K562 (cell line): ENCODE measurements around the gene RRP9. TPM values are rescaled to one million over a fixed set of nuclear protein-coding genes. Genes with fewer than 3 reads are reported as not detected.

Experiments used
- ELF2 ChIP-seq: fragments of 250-450 bp; sonication (Bioruptor Pico); IDR thresholded peaks from 2 replicates; pipeline ENCODE4 v1.5.0; 2021; ENCODE audit warnings: mild to moderate bottlenecking
- LCOR ChIP-seq: sonication (generic); formaldehyde crosslinking; IDR thresholded peaks from 2 replicates; pipeline ENCODE4 v1.8.0; 2022; ENCODE audit warnings: mild to moderate bottlenecking, missing genetic modification reagents
- NELFE ChIP-seq: IDR thresholded peaks from 2 replicates; pipeline ENCODE4 v1.6.1; 2011; ENCODE audit warnings: mild to moderate bottlenecking; ENCODE audit not compliant: insufficient read depth, insufficient read length
- NFYB ChIP-seq: IDR thresholded peaks from 2 replicates; pipeline ENCODE4 v1.6.1; 2011; ENCODE audit warnings: mild to moderate bottlenecking, moderate library complexity; ENCODE audit not compliant: insufficient read length; ENCODE audit errors: extremely low read depth
- NR2C1 ChIP-seq, 2 experiments: fragments of 450-650 bp; IDR thresholded peaks; 2 replicates each; pipeline ENCODE4 v1.6.1; 2017; ENCODE audit warnings: mild to moderate bottlenecking in 2 of 2, antibody characterized with exemption in 1 of 2, inconsistent platforms in 1 of 2, missing compliant biosample characterization in 1 of 2, missing genetic modification characterization in 1 of 2
- NR2F6 ChIP-seq: fragments of 450-650 bp; formaldehyde crosslinking; IDR thresholded peaks from 2 replicates; pipeline ENCODE4 v1.4.0; 2020; ENCODE audit warnings: mild to moderate bottlenecking
- PYGO2 ChIP-seq: fragments of 450-650 bp; IDR thresholded peaks from 2 replicates; pipeline ENCODE4 v1.6.1; 2016; ENCODE audit warnings: mild to moderate bottlenecking, missing genetic modification characterization, moderate library complexity, missing compliant biosample characterization
- RNF2 ChIP-seq: sonication (generic); IDR thresholded peaks from 2 replicates; pipeline ENCODE4 v1.6.1; 2016
- SMAD2 ChIP-seq: fragments of 150-350 bp; IDR thresholded peaks from 2 replicates; pipeline ENCODE4 v1.6.1; 2014; ENCODE audit warnings: low read depth, mild to moderate bottlenecking, low read length
- SMARCA4 ChIP-seq: fragments of 450-650 bp; IDR thresholded peaks from 2 replicates; pipeline ENCODE4 v1.6.1; 2016
- ZBED1 ChIP-seq: IDR thresholded peaks from 2 replicates; pipeline ENCODE4 v1.6.1; 2014
- ZNF140 ChIP-seq: fragments of 250-450 bp; sonication (Bioruptor Pico); IDR thresholded peaks from 2 replicates; pipeline ENCODE4 v1.8.0; 2021; ENCODE audit warnings: moderate library complexity, mild to moderate bottlenecking, inconsistent platforms
- ZNF23 ChIP-seq: fragments of 250-450 bp; sonication (Bioruptor Pico); IDR thresholded peaks from 2 replicates; pipeline ENCODE4 v1.4.0; 2020; ENCODE audit warnings: mild to moderate bottlenecking
- ZNF699 ChIP-seq: fragments of 250-450 bp; sonication (Bioruptor Pico); IDR thresholded peaks from 2 replicates; pipeline ENCODE4 v1.8.0; 2021; ENCODE audit warnings: mild to moderate bottlenecking, moderate library complexity; ENCODE audit not compliant: insufficient replicate concordance
- polyA plus RNA-seq, 8 experiments: library from polyadenylated mRNA; depleted of rRNA in 4 of 8; stranded (reverse) in 5 of 8; unstranded in 3 of 8; fragments of >200 nt; fragmentation: Nextera tagmentation in 2 of 8; fragmentation: Illumina TruSeq in 1 of 8; extraction: Ambion mirVana in 2 of 8; extraction: Trizol in 1 of 8; gene quantifications; 2 replicates each; pipeline versions ENCODE4 v1.2.1 to v1.2.3, GENCODE V29; 2011 to 2014; ENCODE audit warnings: inconsistent platforms in 1 of 8, missing spikeins in 1 of 8
- total RNA-seq, 7 experiments: library from RNA; depleted of rRNA in 6 of 7; stranded (reverse); fragments of >200 nt in 6 of 7; fragmentation: Illumina TruSeq in 2 of 7; extraction: Trizol in 2 of 7; gene quantifications; 2 replicates each; pipeline versions ENCODE4 v1.2.1 to v1.2.3, GENCODE V29; 2011 to 2021; ENCODE audit warnings: low replicate concordance in 1 of 7
- TF ChIP-seq, protein P1 (sequence below): sonication (generic); formaldehyde crosslinking; IDR thresholded peaks from 2 replicates; pipeline ENCODE4 v1.8.0; 2022; ENCODE audit warnings: mild to moderate bottlenecking, missing genetic modification reagents
- TF ChIP-seq, protein P2 (sequence below): fragments of 450-650 bp; formaldehyde crosslinking; IDR thresholded peaks from 2 replicates; pipeline ENCODE4 v1.4.0; 2020; ENCODE audit warnings: mild to moderate bottlenecking, moderate library complexity
- TF ChIP-seq, protein P3 (sequence below): sonication (generic); formaldehyde crosslinking; IDR thresholded peaks from 2 replicates; pipeline ENCODE4 v1.8.0; 2022; ENCODE audit warnings: mild to moderate bottlenecking, missing genetic modification reagents, borderline replicate concordance
- TF ChIP-seq, protein P4 (sequence below), 2 experiments: IDR thresholded peaks; 2 replicates each; pipeline ENCODE4 v1.6.1; 2012; ENCODE audit warnings: improper control_type of control experiment in 2 of 2, low read depth in 2 of 2, low read length in 2 of 2, borderline replicate concordance in 1 of 2

Gene RRP9
- total and polyA plus RNA-seq, 9 of the 15 experiments (the other 6 are each of a cell fraction or from before 2014, with no cell fraction given) = 5.2 to 67.0 (median 45.9) TPM

DNA sequence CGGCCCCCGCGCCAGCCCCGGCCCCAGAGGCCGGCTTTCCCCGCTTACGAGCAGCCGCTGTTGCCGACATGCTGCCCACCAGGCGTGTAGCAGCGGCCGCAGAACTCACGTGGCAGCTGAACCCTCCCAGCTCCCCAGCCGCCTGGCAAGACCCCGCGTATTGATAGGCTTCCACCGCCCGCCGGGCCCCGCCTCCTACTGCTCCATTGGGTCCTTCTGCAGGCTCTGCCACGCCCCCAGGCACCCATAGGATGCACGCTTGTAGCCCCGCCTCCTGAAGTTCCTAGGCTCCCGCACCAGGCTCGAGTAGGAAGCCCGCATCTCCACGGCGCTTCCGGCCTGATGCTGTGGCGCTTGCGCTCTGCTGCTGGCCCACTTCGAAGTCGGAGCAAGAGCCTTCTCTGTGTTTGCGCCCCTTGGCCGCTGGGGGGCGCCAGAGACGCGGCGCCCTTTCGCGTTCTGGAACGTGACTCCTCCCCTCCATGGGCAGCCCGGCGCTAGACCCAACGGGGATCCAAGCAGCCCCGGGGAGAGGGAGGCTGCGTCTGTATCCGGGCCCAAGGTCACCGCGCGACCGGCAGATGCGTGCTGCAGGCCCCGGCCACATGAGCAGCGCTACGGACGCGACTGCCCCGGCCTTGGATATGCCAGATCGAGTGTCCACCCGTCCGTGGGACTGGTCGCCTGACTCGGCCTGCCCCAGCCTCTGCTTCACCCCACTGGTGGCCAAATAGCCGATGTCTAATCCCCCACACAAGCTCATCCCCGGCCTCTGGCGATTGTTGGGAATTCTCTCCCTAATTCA is at the start of gene RRP9, which contains the start of gene PARP3 (continued):
- no peak for TF ChIP-seq PYGO2 (tag)
- TF ChIP-seq ZNF699 (CRISPR knock-in tag) = no peak
- no peak for TF ChIP-seq NELFE
- TF ChIP-seq RNF2 = 0 out of 2 replicates have a peak, but pooled peaks have one; percentile 41
- TF ChIP-seq NR2F6 = no peak
- TF ChIP-seq, protein P1, sequence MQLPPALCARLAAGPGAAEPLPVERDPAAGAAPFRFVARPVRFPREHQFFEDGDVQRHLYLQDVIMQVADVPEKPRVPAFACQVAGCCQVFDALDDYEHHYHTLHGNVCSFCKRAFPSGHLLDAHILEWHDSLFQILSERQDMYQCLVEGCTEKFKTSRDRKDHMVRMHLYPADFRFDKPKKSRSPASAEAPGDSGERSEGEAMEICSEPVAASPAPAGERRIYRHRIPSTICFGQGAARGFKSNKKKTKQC (CRISPR knock-in tag) = 0 out of 2 replicates have a peak, but pooled peaks have one; percentile 36
- peak; percentile 84 for TF ChIP-seq NR2C1 (IDR thresholded peaks at IDR 0.05)
- peak; percentile 87 for TF ChIP-seq NR2C1 (tag; IDR thresholded peaks at IDR 0.05)
- TF ChIP-seq SMARCA4 = no peak
- TF ChIP-seq NFYB = peak; percentile 71
- TF ChIP-seq ZNF140 = no peak
- 0 out of 2 replicates have a peak, but pooled peaks have one; percentile 52 for TF ChIP-seq ELF2
- TF ChIP-seq, protein P2, sequence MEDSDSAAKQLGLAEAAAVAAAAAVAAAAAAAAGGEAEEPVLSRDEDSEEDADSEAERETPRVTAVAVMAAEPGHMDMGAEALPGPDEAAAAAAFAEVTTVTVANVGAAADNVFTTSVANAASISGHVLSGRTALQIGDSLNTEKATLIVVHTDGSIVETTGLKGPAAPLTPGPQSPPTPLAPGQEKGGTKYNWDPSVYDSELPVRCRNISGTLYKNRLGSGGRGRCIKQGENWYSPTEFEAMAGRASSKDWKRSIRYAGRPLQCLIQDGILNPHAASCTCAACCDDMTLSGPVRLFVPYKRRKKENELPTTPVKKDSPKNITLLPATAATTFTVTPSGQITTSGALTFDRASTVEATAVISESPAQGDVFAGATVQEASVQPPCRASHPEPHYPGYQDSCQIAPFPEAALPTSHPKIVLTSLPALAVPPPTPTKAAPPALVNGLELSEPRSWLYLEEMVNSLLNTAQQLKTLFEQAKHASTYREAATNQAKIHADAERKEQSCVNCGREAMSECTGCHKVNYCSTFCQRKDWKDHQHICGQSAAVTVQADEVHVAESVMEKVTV = peak; percentile 67
- TF ChIP-seq, protein P3, sequence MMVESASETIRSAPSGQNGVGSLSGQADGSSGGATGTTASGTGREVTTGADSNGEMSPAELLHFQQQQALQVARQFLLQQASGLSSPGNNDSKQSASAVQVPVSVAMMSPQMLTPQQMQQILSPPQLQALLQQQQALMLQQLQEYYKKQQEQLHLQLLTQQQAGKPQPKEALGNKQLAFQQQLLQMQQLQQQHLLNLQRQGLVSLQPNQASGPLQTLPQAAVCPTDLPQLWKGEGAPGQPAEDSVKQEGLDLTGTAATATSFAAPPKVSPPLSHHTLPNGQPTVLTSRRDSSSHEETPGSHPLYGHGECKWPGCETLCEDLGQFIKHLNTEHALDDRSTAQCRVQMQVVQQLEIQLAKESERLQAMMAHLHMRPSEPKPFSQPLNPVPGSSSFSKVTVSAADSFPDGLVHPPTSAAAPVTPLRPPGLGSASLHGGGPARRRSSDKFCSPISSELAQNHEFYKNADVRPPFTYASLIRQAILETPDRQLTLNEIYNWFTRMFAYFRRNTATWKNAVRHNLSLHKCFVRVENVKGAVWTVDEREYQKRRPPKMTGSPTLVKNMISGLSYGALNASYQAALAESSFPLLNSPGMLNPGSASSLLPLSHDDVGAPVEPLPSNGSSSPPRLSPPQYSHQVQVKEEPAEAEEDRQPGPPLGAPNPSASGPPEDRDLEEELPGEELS (CRISPR knock-in tag) = no peak; the same call in 1 of the 2 replicates
- no peak for TF ChIP-seq ZBED1
- TF ChIP-seq, protein P4, sequence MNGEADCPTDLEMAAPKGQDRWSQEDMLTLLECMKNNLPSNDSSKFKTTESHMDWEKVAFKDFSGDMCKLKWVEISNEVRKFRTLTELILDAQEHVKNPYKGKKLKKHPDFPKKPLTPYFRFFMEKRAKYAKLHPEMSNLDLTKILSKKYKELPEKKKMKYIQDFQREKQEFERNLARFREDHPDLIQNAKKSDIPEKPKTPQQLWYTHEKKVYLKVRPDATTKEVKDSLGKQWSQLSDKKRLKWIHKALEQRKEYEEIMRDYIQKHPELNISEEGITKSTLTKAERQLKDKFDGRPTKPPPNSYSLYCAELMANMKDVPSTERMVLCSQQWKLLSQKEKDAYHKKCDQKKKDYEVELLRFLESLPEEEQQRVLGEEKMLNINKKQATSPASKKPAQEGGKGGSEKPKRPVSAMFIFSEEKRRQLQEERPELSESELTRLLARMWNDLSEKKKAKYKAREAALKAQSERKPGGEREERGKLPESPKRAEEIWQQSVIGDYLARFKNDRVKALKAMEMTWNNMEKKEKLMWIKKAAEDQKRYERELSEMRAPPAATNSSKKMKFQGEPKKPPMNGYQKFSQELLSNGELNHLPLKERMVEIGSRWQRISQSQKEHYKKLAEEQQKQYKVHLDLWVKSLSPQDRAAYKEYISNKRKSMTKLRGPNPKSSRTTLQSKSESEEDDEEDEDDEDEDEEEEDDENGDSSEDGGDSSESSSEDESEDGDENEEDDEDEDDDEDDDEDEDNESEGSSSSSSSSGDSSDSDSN (IDR thresholded peaks at IDR 0.05; ENCODE audit: borderline replicate concordance in 1 of 2, low read depth in 2 of 2, low read length in 2 of 2) = peak in 1 of 2 experiments; percentile 45; a peak in 1 of 4 replicates
- no peak for TF ChIP-seq ZNF23 (CRISPR knock-in tag)
- TF ChIP-seq SMAD2 = no peak
- TF ChIP-seq LCOR = 0 out of 2 replicates have a peak, but pooled peaks have one; percentile 38
